Measurements from ENCODE around the gene ZNF532. TPM values are rescaled to one million over a fixed set of nuclear protein-coding genes. Genes with fewer than 3 reads are reported as not detected.

ZNF532 gene
- polyA plus RNA-seq, 3 donors: 0.76 to 18.5 (median 1.7) TPM

- H3K27ac Mint-ChIP-seq: no peak overlapping the region
- no peaks in the 10 kb centered on the region for H3K27me3 ChIP-seq (ENCODE audit: control insufficient read depth in 2 of 2, insufficient read depth in 2 of 2, low read length in 2 of 2)
- no peak overlapping the region for H3K4me3 Mint-ChIP-seq
- H4K20me1 ChIP-seq (ENCODE audit: insufficient read depth, low read length): no peaks in the 10 kb centered on the region
- no CpG with 5 or more reads among the region's 4 CpGs for WGBS (ENCODE audit: insufficient coverage)
- H3K9ac ChIP-seq (ENCODE audit: insufficient read depth, low read length, poor library complexity, severe bottlenecking): no peak overlapping the region
- H3K27ac ChIP-seq (ENCODE audit: low read depth in 1 of 2, low read length in 2 of 2): no peak overlapping the region
- peaks cover 12% of the 10 kb centered on the region for H3K4me1 Mint-ChIP-seq
- H3K36me3 ChIP-seq (replicated peaks in 1 of 2; ENCODE audit: control insufficient read depth in 1 of 2, insufficient read depth in 2 of 2, low read length in 2 of 2): no peaks in the 10 kb centered on the region
- peaks cover 0 to 17% (median 8%) of the 10 kb centered on the region in 7 donors for H3K9me3 Mint-ChIP-seq
- no peak for TF ChIP-seq CTCF (IDR thresholded peaks at IDR 0.05)
- intact Hi-C loops (cut with micrococcal nuclease): no loop called here
- no peaks in the 10 kb centered on the region for H3K9me3 ChIP-seq (replicated peaks in 1 of 2; ENCODE audit: control insufficient read depth in 1 of 2, insufficient read depth in 1 of 2, low read length in 2 of 2)
- H2AFZ ChIP-seq (ENCODE audit: insufficient read depth, low read depth, low read length, poor library complexity, severe bottlenecking): no peak overlapping the region
- H3K27me3 Mint-ChIP-seq (ENCODE audit: low read depth in 3 of 3): peaks cover 0 to 4% (median 1%) of the 10 kb centered on the region in 3 donors
- H3K4me2 ChIP-seq (replicated peaks; ENCODE audit: extremely low read depth, low read length, poor library complexity, severe bottlenecking): no peak overlapping the region
- no peak for DNase-seq
- H3K4me1 ChIP-seq (ENCODE audit: control insufficient read depth in 1 of 2, insufficient read depth in 2 of 2, low read length in 2 of 2): no peaks in the 10 kb centered on the region
- no peak overlapping the region for H3K4me3 ChIP-seq (replicated peaks in 1 of 3; ENCODE audit: low read depth in 2 of 3, low read length in 3 of 3)
- H3K79me2 ChIP-seq (ENCODE audit: insufficient read depth, low read length): no peaks in the 10 kb centered on the region
- H3K36me3 Mint-ChIP-seq: no peaks in the 10 kb centered on the region
Measured at GRCh38 chr18:58993260-58993659, 128.6 kb downstream of the ZNF532 start.

- Histone ChIP-seq H3K4me3 (replicated peaks in 1 of 3; ENCODE audit: low read depth in 2 of 3, low read length in 3 of 3) (no peak overlapping the region), H4K20me1 (ENCODE audit: insufficient read depth, low read length) (no peaks in the 10 kb centered on the region), H3K27me3 (ENCODE audit: control insufficient read depth in 2 of 2, insufficient read depth in 2 of 2, low read length in 2 of 2) (no peaks in the 10 kb centered on the region), H3K79me2 (ENCODE audit: insufficient read depth, low read length) (no peaks in the 10 kb centered on the region), H3K36me3 (replicated peaks in 1 of 2; ENCODE audit: control insufficient read depth in 1 of 2, insufficient read depth in 2 of 2, low read length in 2 of 2) (no peaks in the 10 kb centered on the region), H3K9me3 (replicated peaks in 1 of 2; ENCODE audit: control insufficient read depth in 1 of 2, insufficient read depth in 1 of 2, low read length in 2 of 2) (no peaks in the 10 kb centered on the region), H3K9ac (ENCODE audit: insufficient read depth, low read length, poor library complexity, severe bottlenecking) (no peak overlapping the region), H3K4me1 (ENCODE audit: control insufficient read depth in 1 of 2, insufficient read depth in 2 of 2, low read length in 2 of 2) (no peaks in the 10 kb centered on the region), H3K4me2 (replicated peaks; ENCODE audit: extremely low read depth, low read length, poor library complexity, severe bottlenecking) (no peak overlapping the region), H3K27ac (ENCODE audit: low read depth in 1 of 2, low read length in 2 of 2) (no peak overlapping the region), H2AFZ (ENCODE audit: insufficient read depth, low read depth, low read length, poor library complexity, severe bottlenecking) (no peak overlapping the region)
- no peak overlapping the region for H3K4me3 Mint-ChIP-seq
- H3K4me1 Mint-ChIP-seq: peaks cover 12% of the 10 kb centered on the region
- WGBS (ENCODE audit: insufficient coverage): 88% methylated on average over 4 of the region's 5 CpGs
- TF ChIP-seq CTCF (IDR thresholded peaks at IDR 0.05): no peak
- no peaks in the 10 kb centered on the region for H3K36me3 Mint-ChIP-seq
- no peak for DNase-seq
- peaks cover 0 to 4% (median 1%) of the 10 kb centered on the region in 3 donors for H3K27me3 Mint-ChIP-seq (ENCODE audit: low read depth in 3 of 3)
- H3K27ac Mint-ChIP-seq: peak overlapping the region in 2 of 7 donors; percentile 2 to 3
- intact Hi-C loops (cut with micrococcal nuclease): no loop called here
- peaks cover 0 to 3% (median under 1%) of the 10 kb centered on the region in 7 donors for H3K9me3 Mint-ChIP-seq
Measured at GRCh38 chr18:58995663-58996062, 131.0 kb downstream of the ZNF532 start.

Data from CD14-positive monocyte (primary cell).